Sigmoid colon (tissue), 3 donors: ENCODE data around the gene NEU2.

Experiments used
- CTCF ChIP-seq, 4 experiments: fragments of 450-650 bp in 3 of 4; fragments of 200-600 bp in 1 of 4; IDR thresholded peaks; one replicate each; pipeline ENCODE4 v1.5.1; 2016 to 2019; ENCODE audit warnings: antibody characterized with exemption in 4 of 4, mild to moderate bottlenecking in 3 of 4, moderate library complexity in 2 of 4
- POLR2A ChIP-seq, 2 donors: fragments of 450-650 bp; IDR thresholded peaks; one replicate each; pipeline ENCODE4 v1.6.1; 2016; ENCODE audit warnings: antibody characterized with exemption in 2 of 2, mild to moderate bottlenecking in 2 of 2, moderate library complexity in 2 of 2

GRCh38 chr2:233075966-233076339 lies 43.5 kb downstream of the NEU2 start:
- TF ChIP-seq CTCF (IDR thresholded peaks at IDR 0.05) = no peak
- no peak for TF ChIP-seq POLR2A (IDR thresholded peaks at IDR 0.05)
